GM12878 (cell line): ENCODE data around the gene GLI2. TPM values are rescaled to one million over a fixed set of nuclear protein-coding genes. Genes with fewer than 3 reads are reported as not detected.

Source experiments
- ATAC-seq: fragments of 200-7000 bp; cut with Tn5 transposase; 3 replicates; pipeline ENCODE4 v1.9.1; 2020; ENCODE audit warnings: mild to moderate bottlenecking, moderate library complexity
- BruUV-seq: library from RNA; stranded (reverse); fragments of 400-500 nt; replicated peaks from 2 replicates; lab custom pipeline; 2021; lab: Mats Ljungman, UMichigan
- CTCF ChIA-PET: fragments of 300-600 bp; sonication (Branson Sonifier 250); formaldehyde crosslinking; extraction: SDS; loops from one replicate; lab custom pipeline; 2021; ENCODE audit warnings: inconsistent platforms; lab: Yijun Ruan, JAX
- POLR2A ChIA-PET: fragments of 350-600 bp; formaldehyde crosslinking; extraction: SDS; loops from one replicate; lab custom pipeline; 2021; ENCODE audit warnings: inconsistent platforms; lab: Charles Lee
- RAD21 ChIA-PET: fragments of 300-600 bp; sonication (Branson Sonifier 250); formaldehyde crosslinking; loops from one replicate; lab custom pipeline; 2023; ENCODE audit warnings: antibody characterized with exemption; ENCODE audit not compliant: unreplicated experiment; lab: Charles Lee
- SMC1A ChIA-PET: fragments of 300-600 bp; sonication (Branson Sonifier 250); formaldehyde crosslinking; loops from one replicate; lab custom pipeline; 2023; ENCODE audit not compliant: unreplicated experiment, uncharacterized antibody; lab: Charles Lee
- DNase-seq: peaks from one replicate; pipeline ENCODE4 v3.0.0-alpha.2; 2011; ENCODE audit warnings: low read depth, low spot score
- FAIRE-seq: peaks from 3 replicates; lab custom pipeline; 2011; peaks lifted over from hg19 to GRCh38; lab: Jason Lieb, UNC
- H2AFZ ChIP-seq: 2 replicates; pipeline ENCODE4 v1.6.0; 2011; ENCODE audit warnings: low read depth, low read length, control low read depth; ENCODE audit not compliant: control insufficient read depth
- H3K27ac ChIP-seq: 2 replicates; pipeline ENCODE4 v1.5.1; 2011; ENCODE audit warnings: control low read depth; ENCODE audit not compliant: control insufficient read depth, insufficient read depth
- H3K27me3 ChIP-seq, 2 experiments: replicated peaks in 1 of 2; 2 replicates each; pipeline versions ENCODE4 v1.6.0 to v1.6.1; 2011; ENCODE audit warnings: low read length in 1 of 2; ENCODE audit not compliant: control insufficient read depth in 2 of 2, insufficient read depth in 2 of 2
- H3K36me3 ChIP-seq, 2 experiments: 2 replicates each; pipeline ENCODE4 v1.5.1; 2011; ENCODE audit warnings: low read length in 1 of 2; ENCODE audit not compliant: control insufficient read depth in 2 of 2, insufficient read depth in 2 of 2
- H3K4me1 ChIP-seq: 2 replicates; pipeline ENCODE4 v1.6.1; 2011; ENCODE audit warnings: mild to moderate bottlenecking, low read length, moderate library complexity, mixed read lengths; ENCODE audit not compliant: control insufficient read depth, insufficient read depth
- H3K4me2 ChIP-seq: 2 replicates; pipeline ENCODE4 v1.6.0; 2011; ENCODE audit warnings: control low read depth; ENCODE audit not compliant: control insufficient read depth, insufficient read depth
- H3K4me3 ChIP-seq: fragments of 200-600 bp; sonication (generic); 2 replicates; pipeline ENCODE4 v1.5.1; 2016
- H3K79me2 ChIP-seq: 2 replicates; pipeline ENCODE4 v1.6.0; 2011; ENCODE audit warnings: low read length; ENCODE audit not compliant: control insufficient read depth, insufficient read depth
- H3K9ac ChIP-seq: 2 replicates; pipeline ENCODE4 v1.8.0; 2011; ENCODE audit warnings: low read length, control low read depth, mixed read lengths; ENCODE audit not compliant: control insufficient read depth, insufficient read depth
- H3K9me3 ChIP-seq: replicated peaks from 3 replicates; pipeline ENCODE4 v1.5.1; 2011; ENCODE audit warnings: mild to moderate bottlenecking, low read length; ENCODE audit not compliant: control insufficient read depth, insufficient read depth
- H4K20me1 ChIP-seq: 2 replicates; pipeline ENCODE4 v1.6.0; 2011; ENCODE audit not compliant: control insufficient read depth, insufficient read depth
- CHD2 ChIP-seq: IDR thresholded peaks from 2 replicates; pipeline ENCODE4 v1.6.1; 2011; ENCODE audit warnings: low read depth, low read length, improper control_type of control experiment, borderline replicate concordance
- IKZF2 ChIP-seq, 2 experiments: fragments of 450-650 bp; IDR thresholded peaks; 2 replicates each; pipeline ENCODE4 v1.6.1; 2017; ENCODE audit warnings: mild to moderate bottlenecking in 2 of 2, moderate library complexity in 2 of 2
- ZNF207 ChIP-seq: fragments of 450-650 bp; IDR thresholded peaks from 2 replicates; pipeline ENCODE4 v1.6.1; 2014; ENCODE audit warnings: antibody characterized with exemption, mild to moderate bottlenecking, borderline replicate concordance
- ZNF592 ChIP-seq: fragments of 450-650 bp; IDR thresholded peaks from 2 replicates; pipeline ENCODE4 v1.6.1; 2017; ENCODE audit warnings: mild to moderate bottlenecking, moderate library complexity
- WGBS: methylation state at CpG from one replicate; pipeline ENCODE4 v1.1.6; 2016; ENCODE audit warnings: low lambda C conversion rate; ENCODE audit not compliant: insufficient replicate concordance, insufficient coverage; ENCODE audit errors: missing lambda C conversion rate; 5-methylcytosine and 5-hydroxymethylcytosine counted together
- in situ Hi-C: fragments of 300-500 bp; cut with MboI; formaldehyde crosslinking; loops from 9 replicates; pipeline ENCODE4 v1.14.3; 2018; ENCODE audit warnings: mixed read lengths
- intact Hi-C: fragments of 100-400 bp; cut with micrococcal nuclease; formaldehyde crosslinking; loops from one replicate; pipeline ENCODE4 v1.14.2; 2022; ENCODE audit not compliant: unreplicated experiment
- polyA plus RNA-seq, 11 experiments: library from polyadenylated mRNA; depleted of rRNA in 4 of 11; unstranded in 6 of 11; stranded (reverse) in 5 of 11; fragments of >200 nt; fragmentation: Nextera tagmentation in 4 of 11; fragmentation: Illumina TruSeq in 1 of 11; extraction: Ambion mirVana in 4 of 11; extraction: Trizol in 1 of 11; gene quantifications; 1 replicate in 1 of 11; 2 replicates in 10 of 11; pipeline versions ENCODE4 v1.2.1 to v1.2.3, GENCODE V29; 2011 to 2016; ENCODE audit warnings: inconsistent platforms in 2 of 11, missing spikeins in 2 of 11, low read depth in 1 of 11
- total RNA-seq, 4 experiments: library from RNA; depleted of rRNA in 3 of 4; stranded (reverse); fragments of >200 nt in 3 of 4; fragmentation: Illumina TruSeq in 1 of 4; extraction: Trizol in 1 of 4; gene quantifications; 2 replicates each; pipeline versions ENCODE4 v1.2.1 to v1.2.3, GENCODE V29; 2013 to 2021

The GLI2 gene
- total and polyA plus RNA-seq, 10 of the 15 experiments (the other 5 are each of a cell fraction or from before 2014, with no cell fraction given), result 0.01 TPM; not detected in 9

GRCh38 chr2:120767486-120768005, 31.9 kb downstream of the GLI2 start (continued):
- TF ChIP-seq ZNF592 (no peak), ZNF207 (no peak)

GRCh38 chr2:120768112-120769048, 32.7 kb downstream of the GLI2 start:
- SMC1A ChIA-PET, result no interaction called here
- no peaks in the 10 kb centered on the region for H3K4me1 ChIP-seq
- no TSS peak for BruUV-seq
- H3K36me3 ChIP-seq, result no peaks in the 10 kb centered on the region
- H3K27me3 ChIP-seq, result peaks cover 0 to 4% of the 10 kb centered on the region in 2 experiments; a peak in 2 of 4 replicates
- no peaks in the 10 kb centered on the region for H3K79me2 ChIP-seq
- FAIRE-seq, result no peak
- H3K9me3 ChIP-seq, result no peaks in the 10 kb centered on the region
- POLR2A ChIA-PET, result no interaction called here
- CTCF ChIA-PET, result interaction anchor here (0.9 kb wide), 1 partner anchor 13 kb away, joined by 3 read pairs; no protein-coding TSS in a partner anchor
- no peak for ATAC-seq
- no peaks in the 10 kb centered on the region for H4K20me1 ChIP-seq
- no peak overlapping the region for H3K27ac ChIP-seq
- 27% methylated on average over 17 of the region's 17 CpGs for WGBS
- DNase-seq, result no peak
- intact Hi-C loops, result no loop called here
- in situ Hi-C loops, result no loop called here
- RAD21 ChIA-PET, result no interaction called here
- no peak overlapping the region for H2AFZ ChIP-seq
- TF ChIP-seq CHD2, result no peak
- no peak for TF ChIP-seq IKZF2 (IDR thresholded peaks at IDR 0.05)
- H3K4me2 ChIP-seq, result no peak overlapping the region
- no peak overlapping the region for H3K9ac ChIP-seq
- no peak overlapping the region for H3K4me3 ChIP-seq
